Adipose tissue (tissue), 3 donors: ENCODE data around the gene DPP4. TPM values are rescaled to one million over a fixed set of nuclear protein-coding genes. Genes with fewer than 3 reads are reported as not detected.
"Not testable (repeated sequence)": the region's sequence is repeated elsewhere in the genome, so short reads cannot be mapped to it uniquely, and the experiment has no call there.

ENCODE experiments used
- H3K27ac ChIP-seq: one replicate; pipeline ENCODE4 v1.5.1; 2013; ENCODE audit warnings: low read depth, low read length
- WGBS, 3 donors: extraction: QIAGEN DNeasy Blood & Tissue Kit; methylation state at CpG; one replicate each; pipeline ENCODE4 v1.1.7; 2013; 5-methylcytosine and 5-hydroxymethylcytosine counted together
- polyA plus RNA-seq, 3 donors: library from polyadenylated mRNA; stranded (reverse); fragments of 200-250 nt; gene quantifications; one replicate each; pipeline ENCODE4 v1.2.3, GENCODE V29; 2013
- donor health status: healthy with polysubstance abuse.
- donor health status: Bipolar disorder and iron deficiency.
- donor health status: healthy.

DPP4 gene
- polyA plus RNA-seq, 3 donors = 1.5 to 4.2 (median 2.6) TPM

DNA sequence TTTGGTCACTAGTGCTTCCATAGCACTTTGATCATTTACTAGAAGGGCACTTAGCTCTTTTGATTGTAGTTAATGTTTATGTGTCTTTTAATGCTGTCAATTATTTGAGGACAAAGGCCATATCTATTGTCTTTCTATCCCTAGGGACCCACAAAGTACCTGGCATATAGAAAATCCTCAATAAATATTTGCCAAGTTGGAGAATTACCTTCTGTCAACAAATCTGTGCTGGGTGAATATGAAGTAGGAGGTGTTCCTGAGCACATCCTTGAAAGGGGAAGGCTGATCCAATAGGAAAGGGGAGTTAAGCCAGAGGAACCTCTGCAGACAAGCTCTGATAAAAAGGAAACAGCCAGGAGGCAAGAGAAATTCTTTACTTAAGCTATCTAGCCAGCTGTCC is 8.2 kb downstream of the DPP4 start:
- H3K27ac ChIP-seq = no peak overlapping the region

DNA sequence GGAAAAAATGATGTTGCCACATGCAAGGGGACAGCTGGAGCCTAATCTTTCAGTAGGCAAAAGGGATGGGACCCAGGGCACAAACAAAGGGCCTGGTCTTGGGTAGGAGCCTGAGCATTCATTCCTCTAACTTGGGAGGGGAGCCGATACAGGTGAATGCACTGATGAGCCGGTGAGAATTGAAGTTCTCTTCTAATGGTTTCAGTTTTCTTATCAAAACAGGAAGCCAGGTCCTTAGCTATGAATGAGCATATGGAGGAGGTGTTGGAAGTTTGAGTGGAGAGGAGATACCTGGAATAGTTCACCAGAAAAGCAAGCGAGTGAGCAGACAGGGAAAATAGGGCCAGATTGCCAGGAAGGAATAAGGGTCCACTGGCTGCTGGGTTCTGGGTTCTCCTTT is 10.1 kb downstream of the DPP4 start:
- no peak overlapping the region for H3K27ac ChIP-seq
- WGBS, 3 donors = 77 to 88% (median 84%) methylated on average over 3 of the region's 3 CpGs

DNA sequence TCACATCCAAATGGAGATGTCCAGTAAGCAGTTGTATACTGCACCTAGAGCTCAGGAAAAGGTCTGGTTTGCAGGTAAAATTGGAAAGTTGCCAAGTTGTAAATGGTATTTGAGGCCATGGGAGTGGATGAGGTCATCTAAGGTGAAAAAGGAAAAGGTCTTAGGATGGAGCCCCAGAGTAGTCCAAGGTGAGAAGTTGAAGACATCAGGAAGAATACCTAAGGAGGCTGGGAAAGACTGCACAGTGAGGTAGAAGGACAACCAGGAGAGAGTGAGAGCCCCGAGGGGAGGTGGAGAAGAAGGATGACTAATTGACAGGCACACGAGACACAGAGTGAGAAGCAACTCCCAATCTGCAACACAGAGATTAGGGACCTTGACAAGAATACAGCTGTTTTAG is 10.7 kb downstream of the DPP4 start:
- no peak overlapping the region for H3K27ac ChIP-seq
- WGBS, 3 donors = 75 to 84% (median 81%) methylated on average over 2 of the region's 2 CpGs

DNA sequence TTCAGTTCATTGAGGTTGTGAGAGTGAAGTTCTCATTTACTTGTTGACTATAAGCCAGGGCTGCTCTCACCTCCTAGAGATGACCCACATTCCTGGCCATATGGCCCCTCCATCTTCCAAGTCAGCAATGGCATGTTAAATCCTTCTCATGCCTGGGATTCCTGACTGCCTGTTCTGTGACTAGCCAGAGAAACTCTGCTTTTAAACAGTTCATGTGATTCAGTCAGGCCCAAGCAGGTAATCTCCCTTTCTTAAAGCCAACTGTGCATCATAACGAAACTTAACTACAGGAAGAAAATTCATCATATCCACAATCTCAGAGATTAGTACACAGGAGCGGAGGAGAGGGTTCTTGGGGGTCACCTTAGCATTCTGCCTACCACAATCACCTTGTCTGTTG is 11.5 kb downstream of the DPP4 start:
- H3K27ac ChIP-seq = no peak overlapping the region
- 94 to 96% (median 95%) methylated on average over 2 of the region's 2 CpGs for WGBS, 3 donors

DNA sequence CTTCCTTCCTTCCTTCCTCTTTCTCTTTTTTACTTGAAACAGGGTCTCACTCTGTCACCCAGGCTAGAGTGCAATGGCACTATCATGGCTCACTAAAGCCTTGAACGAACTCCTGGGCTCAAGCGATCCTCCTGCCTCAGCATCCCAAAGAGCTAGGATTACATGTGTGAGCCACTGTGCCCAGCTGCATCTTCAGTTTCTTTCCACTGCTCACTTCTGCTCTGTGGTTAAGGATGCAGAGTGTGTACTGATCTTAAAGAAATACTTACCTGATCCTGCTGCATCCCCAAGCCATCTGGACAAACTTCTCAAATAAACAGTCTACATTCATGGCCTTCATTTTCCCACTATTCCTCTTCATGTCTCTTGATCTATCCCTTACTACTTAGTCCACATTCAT is 13.0 kb downstream of the DPP4 start:
- WGBS, 3 donors = 85 to 98% (median 97%) methylated on average over 2 of the region's 2 CpGs
- H3K27ac ChIP-seq = no peak overlapping the region

DNA sequence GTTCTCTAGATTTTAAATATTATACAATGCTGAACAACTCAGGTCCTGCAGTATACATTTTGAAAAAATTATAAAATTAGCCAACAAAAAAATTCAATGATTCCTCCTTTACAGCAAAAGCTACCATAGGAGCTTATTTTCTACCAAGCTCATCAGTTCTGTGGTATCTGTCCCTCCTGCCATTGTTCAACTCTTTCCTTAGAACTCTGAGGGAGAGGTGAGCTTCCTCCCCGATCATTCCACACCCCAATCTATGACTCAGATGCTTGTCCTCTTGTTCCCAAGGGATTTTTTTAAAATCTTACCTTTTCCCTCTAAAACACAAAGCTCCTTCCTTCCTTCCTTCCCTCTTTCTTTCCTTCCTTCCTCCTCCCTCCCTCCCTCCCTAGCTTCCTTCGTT is 13.5 kb downstream of the DPP4 start:
- no peak overlapping the region for H3K27ac ChIP-seq
- 58 to 70% (median 68%) methylated on average over 2 of the region's 2 CpGs for WGBS, 3 donors

DNA sequence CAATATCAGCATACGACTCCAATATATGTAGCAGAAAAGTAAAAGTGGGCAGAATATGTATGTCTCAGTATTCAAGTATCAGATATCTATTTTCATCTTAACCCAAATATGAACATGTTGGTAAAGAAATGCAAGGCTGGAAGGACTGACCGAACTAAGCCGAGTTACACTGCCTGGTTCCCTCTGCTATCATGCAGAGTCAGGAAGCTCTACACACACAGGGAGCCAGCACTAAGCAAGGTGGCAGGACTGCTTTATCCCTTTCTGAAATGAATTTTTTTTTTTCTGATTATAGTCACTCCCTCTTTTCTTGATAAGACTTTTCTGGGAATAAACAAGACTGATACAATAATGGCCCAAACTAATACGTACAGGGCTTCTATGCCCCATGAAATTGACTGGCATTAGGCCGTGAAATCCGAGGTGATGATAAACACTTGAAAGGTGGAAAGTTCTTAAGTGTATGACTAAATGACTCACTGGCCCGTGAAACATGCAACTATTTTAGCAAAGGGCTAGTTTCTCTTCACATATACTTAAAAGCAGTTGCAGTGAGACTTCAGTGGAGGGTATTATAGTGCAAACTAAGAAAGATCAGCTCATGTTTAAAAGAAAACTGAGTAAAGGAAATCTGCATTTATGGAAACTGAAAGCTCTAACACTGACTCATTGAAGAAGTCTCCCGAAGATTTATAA is 14.9 kb downstream of the DPP4 start:
- no peak overlapping the region for H3K27ac ChIP-seq
- 74 to 81% (median 77%) methylated on average over 8 of the region's 8 CpGs for WGBS, 3 donors

DNA sequence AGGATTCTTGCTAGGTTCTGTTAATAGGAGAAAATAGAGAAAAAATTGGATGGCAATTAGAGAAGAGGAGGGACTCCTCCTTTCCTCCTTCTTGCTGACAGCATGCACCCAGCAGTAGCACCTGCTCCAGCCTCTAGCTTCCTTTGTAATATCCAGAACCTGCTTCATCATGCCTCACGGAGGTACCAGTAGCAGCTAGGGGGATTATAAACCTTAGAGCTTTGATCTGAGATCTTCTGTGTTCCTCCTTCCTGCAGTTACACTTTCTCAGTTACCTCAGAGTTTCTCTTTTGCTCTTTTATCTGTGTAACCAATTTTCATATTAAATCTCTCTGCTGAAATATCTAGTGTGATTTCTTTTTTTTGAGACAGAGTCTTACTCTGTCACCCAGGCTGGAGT is 16.6 kb downstream of the DPP4 start:
- H3K27ac ChIP-seq = no peak overlapping the region
- WGBS, 3 donors = 50 to 93% (median 84%) methylated on average over 1 of the region's 1 CpG

DNA sequence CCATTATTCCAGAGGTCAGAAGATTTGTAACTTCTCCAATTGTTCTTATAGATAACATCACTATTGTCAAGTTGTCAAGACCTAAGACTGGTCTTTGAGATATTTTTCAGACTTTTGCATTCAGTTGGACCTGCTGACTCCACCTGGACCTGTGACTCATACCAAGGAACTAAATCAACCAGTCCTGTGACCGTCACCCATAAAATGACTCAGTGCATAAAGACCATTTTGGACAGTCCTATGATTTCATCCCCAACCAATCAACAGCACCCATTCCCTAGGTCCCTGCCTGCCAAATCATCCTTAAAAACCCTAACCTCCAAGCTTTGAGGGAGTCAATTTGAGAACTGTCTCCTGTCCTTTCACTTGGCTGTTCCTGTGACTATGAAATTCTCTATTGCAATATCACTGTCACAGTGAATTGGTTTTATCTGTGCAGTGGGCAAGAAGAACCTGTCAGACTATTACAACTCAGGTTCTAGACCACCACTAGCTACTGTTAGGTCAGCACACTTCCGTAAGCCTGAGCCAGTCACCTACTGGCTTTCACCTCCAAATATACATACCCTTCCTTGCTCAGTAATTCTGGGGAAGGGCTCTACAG is 17.1 kb downstream of the DPP4 start:
- 49 to 78% (median 73%) methylated on average over 2 of the region's 2 CpGs for WGBS, 3 donors
- H3K27ac ChIP-seq = no peak overlapping the region

DNA sequence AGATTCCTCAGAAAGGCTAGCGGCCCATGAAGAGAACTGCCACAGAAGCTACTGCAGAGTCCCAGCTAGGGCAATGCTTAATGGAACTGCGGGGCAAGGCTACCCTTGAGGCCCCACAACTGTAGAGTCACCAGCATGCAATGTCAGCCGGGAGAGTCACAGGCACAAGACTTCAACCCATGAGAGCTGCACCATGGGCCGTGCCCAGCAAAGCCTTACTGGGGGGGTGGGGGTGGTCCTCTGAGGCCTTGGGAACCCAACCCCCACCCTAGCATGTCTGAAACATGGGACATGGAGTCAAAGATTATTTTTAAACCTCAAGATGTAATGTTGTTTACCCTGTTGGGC is 20.2 kb downstream of the DPP4 start:
- WGBS, 3 donors = 96 to 98% (median 97%) methylated on average over 4 of the region's 4 CpGs
- no peak overlapping the region for H3K27ac ChIP-seq

DNA sequence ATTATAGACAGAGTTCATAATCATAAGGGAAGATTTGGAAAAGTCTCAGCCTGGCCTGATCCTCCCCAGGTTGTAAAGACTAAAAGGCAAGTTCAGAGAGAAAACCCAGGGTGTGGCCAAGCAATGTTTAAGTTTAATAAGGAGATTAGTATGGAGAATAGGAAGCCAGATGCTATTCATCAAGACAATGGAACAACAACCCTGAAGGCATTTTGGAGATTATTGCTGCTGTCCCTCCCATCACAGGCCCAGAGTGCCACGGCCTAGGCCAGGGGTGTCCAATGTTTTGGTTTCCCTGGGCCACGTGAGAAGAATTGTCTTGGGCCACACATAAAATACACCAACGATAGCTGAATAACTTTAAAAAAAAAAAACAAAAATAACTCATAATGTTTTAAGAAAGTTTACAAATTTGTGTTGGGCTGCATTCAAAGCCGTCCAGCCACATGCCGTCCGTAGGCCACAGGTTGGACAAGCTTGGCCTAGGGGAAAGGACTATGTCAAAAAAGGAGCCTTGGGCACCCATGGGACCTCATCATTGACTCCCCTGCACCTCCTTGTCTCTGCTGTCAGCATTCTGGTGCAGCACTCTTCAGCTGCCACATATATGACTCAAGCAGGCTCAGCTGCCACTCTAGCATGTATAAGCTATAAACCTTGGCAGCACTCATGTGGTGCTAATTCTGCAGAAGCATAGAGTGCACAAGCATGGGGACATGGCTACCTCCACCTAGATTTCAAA is 20.8 kb downstream of the DPP4 start:
- WGBS, 3 donors = 89 to 94% (median 92%) methylated on average over 6 of the region's 6 CpGs
- no peak overlapping the region for H3K27ac ChIP-seq

DNA sequence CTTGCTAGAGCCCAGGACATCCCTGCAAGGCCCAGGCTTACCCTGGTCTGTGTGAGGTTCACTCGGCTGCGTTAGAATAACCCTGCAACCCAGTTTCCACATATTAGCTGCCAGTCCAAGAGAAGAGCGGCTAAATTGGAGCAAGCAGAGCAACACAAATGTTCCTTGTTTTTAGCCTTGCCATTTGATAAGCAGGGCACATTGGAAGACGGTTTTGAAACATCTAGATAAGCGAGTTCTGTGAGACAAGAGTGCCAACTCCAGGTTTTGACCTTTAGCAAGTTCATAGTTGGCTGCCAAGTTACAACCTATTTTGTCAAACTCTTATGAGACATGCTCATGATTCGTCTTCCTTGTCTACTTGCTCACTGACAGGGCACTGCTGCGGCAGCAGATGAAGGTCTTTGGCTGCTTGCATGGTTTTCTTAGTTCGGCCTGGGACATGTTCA is 23.5 kb downstream of the DPP4 start:
- WGBS, 3 donors = 62 to 89% (median 87%) methylated on average over 8 of the region's 8 CpGs
- no peak overlapping the region for H3K27ac ChIP-seq

DNA sequence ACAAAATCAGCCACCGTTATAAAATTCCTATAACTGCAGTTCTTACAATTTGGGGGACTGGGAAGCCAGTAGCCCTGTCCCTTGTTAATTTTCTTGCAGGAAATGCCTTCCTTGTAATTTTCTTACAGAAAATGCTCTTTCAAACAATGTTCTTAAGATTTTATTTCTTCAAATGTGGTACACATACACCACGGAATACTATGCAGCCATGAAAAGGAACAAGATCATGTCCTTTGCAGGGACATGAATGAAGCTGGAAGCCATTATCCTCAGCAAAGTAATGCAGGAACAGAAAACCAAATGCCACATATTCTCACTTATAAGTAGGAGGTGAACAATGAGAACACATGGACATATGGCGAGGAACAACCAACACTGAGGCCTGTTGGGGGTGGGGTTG is 24.9 kb downstream of the DPP4 start:
- 94 to 98% (median 95%) methylated on average over 3 of the region's 3 CpGs for WGBS, 3 donors
- not testable (repeated sequence) for H3K27ac ChIP-seq

DNA sequence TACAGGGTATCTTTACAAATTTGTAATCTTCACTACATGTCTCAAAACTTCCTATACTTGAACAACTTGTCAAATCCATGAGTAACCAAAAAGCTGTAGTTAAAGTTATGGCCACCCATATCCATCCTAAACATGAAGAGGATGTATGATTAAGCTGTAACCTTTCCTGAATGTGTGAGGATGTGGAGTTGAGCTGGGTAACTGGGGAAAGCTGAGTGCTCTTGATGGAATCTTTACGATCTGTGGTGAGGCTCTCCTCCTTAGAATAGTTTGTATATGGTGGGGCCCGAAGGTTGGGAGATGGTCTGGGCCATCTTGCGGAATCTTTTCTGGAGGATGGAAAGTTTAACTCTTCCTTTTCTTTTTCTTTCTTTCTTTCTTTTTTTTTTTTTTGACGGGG is 29.4 kb downstream of the DPP4 start:
- WGBS, 3 donors = 82 to 91% (median 90%) methylated on average over 4 of the region's 4 CpGs
- no peak overlapping the region for H3K27ac ChIP-seq

DNA sequence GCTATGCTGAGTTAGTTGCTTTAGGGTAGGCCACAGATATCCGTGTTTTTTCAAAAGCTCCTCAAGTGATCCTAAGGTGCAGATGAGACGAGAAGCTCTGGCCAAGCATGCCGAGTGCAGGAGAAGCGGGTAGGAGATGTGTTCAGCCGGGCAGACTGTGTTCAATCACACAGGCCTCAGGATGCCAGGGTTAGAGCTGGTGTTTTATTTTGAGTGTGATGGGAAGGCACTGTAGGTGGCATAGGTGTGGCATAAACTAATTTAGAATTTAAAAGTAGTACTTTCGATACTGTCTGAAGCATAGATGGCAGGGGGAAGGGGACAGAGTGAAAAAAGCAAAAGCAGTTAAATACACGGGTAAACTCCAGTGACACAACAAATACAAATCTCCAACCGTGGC is 30.9 kb downstream of the DPP4 start:
- no peak overlapping the region for H3K27ac ChIP-seq
- 91 to 94% (median 93%) methylated on average over 8 of the region's 8 CpGs for WGBS, 3 donors

DNA sequence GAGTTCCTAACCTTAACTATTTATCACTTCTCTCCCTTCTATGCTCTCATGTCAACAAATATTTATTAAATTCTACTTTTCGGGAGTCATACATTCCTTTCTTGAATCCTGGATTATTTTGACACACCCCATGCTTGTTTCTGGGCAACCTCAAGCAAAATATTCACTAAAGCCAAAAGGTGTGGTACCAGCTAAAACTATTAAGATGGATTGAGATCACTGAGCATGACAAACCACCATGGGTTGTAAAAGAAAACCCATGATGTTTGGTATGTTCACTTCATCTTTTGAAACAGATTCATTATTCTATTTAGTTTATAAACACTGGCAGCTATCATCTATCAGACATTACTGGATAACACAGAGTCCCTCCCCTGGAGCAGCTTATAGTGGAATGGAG is 32.5 kb downstream of the DPP4 start:
- no peak overlapping the region for H3K27ac ChIP-seq
- 52 to 68% (median 63%) methylated on average over 1 of the region's 1 CpG for WGBS, 3 donors

DNA sequence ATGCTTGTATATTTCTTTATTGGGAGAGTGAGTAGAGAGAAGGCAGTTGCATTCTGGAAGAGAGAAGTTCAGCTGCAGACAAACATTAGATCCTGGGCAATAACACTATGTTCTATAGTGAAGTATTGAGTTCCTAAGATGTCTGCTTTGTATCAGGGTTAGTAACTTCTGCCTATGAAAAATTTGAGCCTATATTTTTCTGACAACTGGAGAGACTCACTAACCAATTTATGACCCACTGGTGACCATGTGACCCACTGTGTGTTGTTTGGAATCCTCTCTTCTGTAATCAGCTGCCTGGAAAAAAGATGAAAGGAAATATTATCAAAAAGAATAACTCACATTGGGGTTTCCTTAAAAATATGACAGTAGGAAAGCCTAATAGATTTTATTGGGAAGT is 35.3 kb downstream of the DPP4 start:
- no peak overlapping the region for H3K27ac ChIP-seq

DNA sequence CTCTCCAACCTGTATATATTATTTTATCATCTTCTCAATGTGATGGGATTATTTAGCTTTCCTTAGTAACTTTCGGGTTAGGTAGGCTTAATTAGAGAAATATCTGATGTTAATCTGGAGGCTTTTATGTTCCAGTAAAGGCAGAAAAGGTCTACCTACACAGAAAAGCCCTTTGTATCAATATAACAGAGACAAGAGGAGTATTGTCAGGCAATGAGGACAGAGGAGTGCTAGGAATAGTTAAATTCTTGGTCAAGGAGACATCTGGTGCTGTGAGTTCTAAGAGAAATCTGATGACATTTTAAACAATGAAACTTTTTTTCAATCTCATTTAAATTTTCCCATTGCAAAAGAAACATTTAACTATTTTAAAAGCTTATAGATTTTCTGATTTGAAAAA is 36.1 kb downstream of the DPP4 start:
- no peak overlapping the region for H3K27ac ChIP-seq
- WGBS, 3 donors = 71 to 88% (median 81%) methylated on average over 1 of the region's 1 CpG

DNA sequence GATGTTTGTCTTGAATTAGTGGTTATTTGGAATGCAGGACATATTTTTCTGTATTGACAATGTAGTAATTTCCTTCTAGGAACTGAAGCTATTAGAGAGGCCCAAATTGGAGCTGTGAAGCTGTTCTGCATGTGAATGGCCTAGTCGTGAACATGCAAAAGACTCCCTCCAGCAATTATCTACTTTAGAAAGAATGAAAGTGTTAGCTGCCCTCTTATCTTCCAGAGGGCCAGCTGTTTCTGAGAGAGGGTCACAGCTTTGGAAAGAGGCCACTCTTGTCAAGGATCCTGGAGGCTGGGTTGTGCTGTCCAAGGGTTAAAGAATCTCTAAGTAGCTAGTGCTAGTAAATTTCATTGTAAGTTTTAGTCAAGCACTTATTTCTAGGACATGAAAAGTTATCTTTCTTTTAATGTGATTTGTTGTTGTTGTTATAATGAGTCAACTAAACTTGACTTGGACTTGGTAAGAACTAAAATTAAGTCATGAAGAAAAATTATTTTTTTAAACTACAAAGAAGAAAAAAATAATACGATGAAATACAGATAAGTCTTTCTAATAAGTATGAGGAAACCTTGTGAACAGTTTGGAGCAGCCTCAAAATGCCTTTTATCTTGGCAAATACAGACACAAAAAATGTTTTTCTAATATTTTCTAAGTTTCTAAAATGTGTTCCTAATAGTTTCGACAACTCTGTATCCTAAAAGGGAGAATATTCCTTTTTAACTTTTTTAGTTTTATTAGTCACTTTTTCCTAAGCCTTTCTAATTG is 36.8 kb downstream of the DPP4 start:
- 49 to 56% (median 53%) methylated on average over 3 of the region's 3 CpGs for WGBS, 3 donors
- no peak overlapping the region for H3K27ac ChIP-seq
